Adrenal gland (tissue), 12 donors: ENCODE results near the gene ZNF775. TPM values are rescaled to one million over a fixed set of nuclear protein-coding genes. Genes with fewer than 3 reads are reported as not detected.

Experiments
- DNase-seq, 7 donors: peaks; one replicate each; pipeline ENCODE4 v3.0.0-alpha.2; 2019 to 2020
- H3K27ac ChIP-seq, 5 donors: fragments of 200-600 bp; sonication (generic) in 4 of 5; 1 replicate in 3 of 5; 2 replicates in 2 of 5; pipeline versions ENCODE4 v1.5.1 to v1.8.0; 2016 to 2020; ENCODE audit warnings: mild to moderate bottlenecking in 1 of 5
- H3K27me3 ChIP-seq: fragments of 200-600 bp; 2 replicates; pipeline ENCODE4 v1.8.0; 2021
- H3K36me3 ChIP-seq, 2 donors: fragments of 200-600 bp; replicated peaks in 1 of 2; 1 replicate in 1 of 2; 2 replicates in 1 of 2; pipeline versions ENCODE4 v1.5.1 to v1.8.0; 2018 to 2022
- H3K4me1 ChIP-seq, 2 donors: fragments of 200-600 bp; replicated peaks in 1 of 2; 1 replicate in 1 of 2; 2 replicates in 1 of 2; pipeline versions ENCODE4 v1.5.1 to v1.8.0; 2018 to 2021
- H3K4me3 ChIP-seq, 4 donors: fragments of 200-600 bp; sonication (generic) in 3 of 4; one replicate each; pipeline ENCODE4 v1.5.1; 2016 to 2018
- H3K9me3 ChIP-seq, 3 donors: fragments of 200-600 bp; sonication (generic) in 1 of 3; replicated peaks in 1 of 3; 1 replicate in 2 of 3; 2 replicates in 1 of 3; pipeline versions ENCODE4 v1.5.1 to v1.8.0; 2016 to 2021
- POLR2A ChIP-seq, 2 donors: fragments of 450-650 bp; IDR thresholded peaks; one replicate each; pipeline ENCODE4 v1.6.1; 2017; ENCODE audit warnings: antibody characterized with exemption in 2 of 2, mild to moderate bottlenecking in 2 of 2, moderate library complexity in 1 of 2
- WGBS, 4 donors: extraction: QIAGEN DNeasy Blood & Tissue Kit in 2 of 4; methylation state at CpG; one replicate each; pipeline versions ENCODE4 v1.1.5 to v1.1.7; 2013 to 2017; 5-methylcytosine and 5-hydroxymethylcytosine counted together
- intact Hi-C, 2 donors: fragments of 100-400 bp; cut with DNase I; formaldehyde crosslinking; loops; one replicate each; pipeline versions ENCODE4 v1.14.1 to v1.15.0; 2022 to 2023
- polyA plus RNA-seq, 3 donors: library from polyadenylated mRNA; stranded (reverse); fragments of 200-250 nt in 2 of 3; fragments of 350-450 nt in 1 of 3; fragmentation: Illumina TruSeq in 1 of 3; extraction: RNeasy Lipid Tissue Mini Kit (QIAGEN cat#74804) in 1 of 3; gene quantifications; one replicate each; pipeline ENCODE4 v1.2.3, GENCODE V29; 2013 to 2014
- total RNA-seq, 9 donors: library from RNA; depleted of rRNA in 4 of 9; stranded (reverse); fragments of >200 nt in 4 of 9; fragments of 120-200 nt in 1 of 9; fragmentation: NEBNext Ultra II Directional in 1 of 9; extraction: Animal tissue kit (Norgen Biotek cat#: 25700) in 1 of 9; gene quantifications; one replicate each; pipeline versions ENCODE4 v1.1.0 to v1.2.4, GENCODE V29; 2013 to 2023
- TF ChIP-seq, protein P1 (sequence below), 6 experiments: fragments of 450-650 bp in 4 of 6; fragments of 200-600 bp in 2 of 6; sonication (generic) in 1 of 6; IDR thresholded peaks; 1 replicate in 5 of 6; 2 replicates in 1 of 6; pipeline versions ENCODE4 v1.5.1 to v1.8.0; 2016 to 2021; ENCODE audit warnings: antibody characterized with exemption in 6 of 6, mild to moderate bottlenecking in 2 of 6, moderate library complexity in 1 of 6
- donor health status: healthy with polysubstance abuse.
- donor health status: Bipolar disorder and iron deficiency.
- donor health status: DM: yes; HTN: yes; CAD: no.
- donor health status: DM: no; HTN: no; CAD: no.
- donor health status: DM: no; HTN: no; CAD: no.
- donor health status: DM: yes; HTN: yes; CAD: no.

ZNF775 gene
- total and polyA plus RNA-seq, 12 donors, result 0.26 to 13.9 (median 6.1) TPM

DNA sequence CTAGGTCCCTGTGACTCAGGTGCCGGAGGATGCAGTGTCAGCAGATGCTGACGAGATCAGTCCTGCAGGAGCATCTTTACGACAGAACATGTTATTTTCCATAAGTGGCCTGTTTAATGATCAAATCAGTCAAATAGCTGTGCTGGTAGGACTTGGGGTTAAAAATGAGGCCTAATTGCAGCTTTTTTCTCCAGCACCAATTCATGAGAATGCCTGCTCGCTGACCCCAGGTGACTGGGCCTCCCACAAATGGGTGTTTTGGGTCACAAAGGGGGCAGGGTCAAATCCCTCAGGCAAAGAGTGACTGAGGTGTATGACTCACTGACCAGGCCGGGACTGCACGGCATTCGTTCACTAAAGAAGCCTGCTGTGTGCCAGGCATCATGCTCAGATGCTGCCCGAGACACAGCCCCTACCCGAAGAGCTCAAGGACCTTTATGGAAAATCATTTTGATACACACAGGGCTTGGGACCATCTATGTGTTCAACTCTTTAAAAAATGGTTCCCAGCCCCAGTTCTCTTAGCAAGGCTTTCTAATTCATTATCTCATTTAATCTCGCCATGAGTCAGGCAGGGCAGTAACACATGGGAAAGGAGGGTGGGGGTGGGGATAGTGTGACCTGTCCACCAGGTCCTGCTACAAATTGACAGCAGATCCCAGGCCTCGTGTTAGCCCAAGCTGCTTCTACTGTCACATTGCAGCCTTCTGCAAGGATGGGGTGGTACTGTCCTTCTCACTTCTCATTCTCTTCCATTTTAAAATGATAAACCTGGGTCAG is 21.1 kb downstream of the ZNF775 start:
- peak; percentile 22 to 84 (median 80) for DNase-seq
- 36 to 53% (median 38%) methylated on average over 6 to 11 of the region's 11 CpGs for whole genome bisulfite sequencing, 4 donors
- peaks cover 0 to 12% of the 10 kb centered on the region in 2 donors for H3K36me3 ChIP-seq

GRCh38 chr7:150400788-150401423 is 21.8 kb downstream of the ZNF775 start:
- H3K4me3 ChIP-seq, result no peak overlapping the region
- H3K9me3 ChIP-seq, result no peaks in the 10 kb centered on the region
- intact Hi-C loops, result no loop called here
- peaks cover 19 to 33% of the 10 kb centered on the region in 2 donors for H3K4me1 ChIP-seq
- DNase-seq, result peak in 5 of 7 donors; percentile 12 to 50 (median 21)
- TF ChIP-seq, protein P1, sequence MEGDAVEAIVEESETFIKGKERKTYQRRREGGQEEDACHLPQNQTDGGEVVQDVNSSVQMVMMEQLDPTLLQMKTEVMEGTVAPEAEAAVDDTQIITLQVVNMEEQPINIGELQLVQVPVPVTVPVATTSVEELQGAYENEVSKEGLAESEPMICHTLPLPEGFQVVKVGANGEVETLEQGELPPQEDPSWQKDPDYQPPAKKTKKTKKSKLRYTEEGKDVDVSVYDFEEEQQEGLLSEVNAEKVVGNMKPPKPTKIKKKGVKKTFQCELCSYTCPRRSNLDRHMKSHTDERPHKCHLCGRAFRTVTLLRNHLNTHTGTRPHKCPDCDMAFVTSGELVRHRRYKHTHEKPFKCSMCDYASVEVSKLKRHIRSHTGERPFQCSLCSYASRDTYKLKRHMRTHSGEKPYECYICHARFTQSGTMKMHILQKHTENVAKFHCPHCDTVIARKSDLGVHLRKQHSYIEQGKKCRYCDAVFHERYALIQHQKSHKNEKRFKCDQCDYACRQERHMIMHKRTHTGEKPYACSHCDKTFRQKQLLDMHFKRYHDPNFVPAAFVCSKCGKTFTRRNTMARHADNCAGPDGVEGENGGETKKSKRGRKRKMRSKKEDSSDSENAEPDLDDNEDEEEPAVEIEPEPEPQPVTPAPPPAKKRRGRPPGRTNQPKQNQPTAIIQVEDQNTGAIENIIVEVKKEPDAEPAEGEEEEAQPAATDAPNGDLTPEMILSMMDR (IDR thresholded peaks at IDR 0.05), result no peak
- no peak for TF ChIP-seq POLR2A (IDR thresholded peaks at IDR 0.05)
- H3K36me3 ChIP-seq, result peaks cover 0 to 12% of the 10 kb centered on the region in 2 donors
- WGBS, 4 donors, result 86 to 90% (median 88%) methylated on average over 12 to 15 of the region's 15 CpGs
- H3K27me3 ChIP-seq, result no peaks in the 10 kb centered on the region
- H3K27ac ChIP-seq, result peak overlapping the region in 3 of 5 donors; percentile 41 to 85 (median 84)

More for the DNA sequence above, 21.1 kb downstream of the ZNF775 start:
- no peaks in the 10 kb centered on the region for H3K9me3 ChIP-seq
- peaks cover 19 to 32% of the 10 kb centered on the region in 2 donors for H3K4me1 ChIP-seq
- intact Hi-C loops, result no loop called here
- no peak overlapping the region for H3K4me3 ChIP-seq
- H3K27ac ChIP-seq, result peak overlapping the region; percentile 29 to 85 (median 41)
- no peaks in the 10 kb centered on the region for H3K27me3 ChIP-seq
- TF ChIP-seq, protein P1 (IDR thresholded peaks at IDR 0.05), result no peak
- peak in 1 of 2 donors; percentile 22 for TF ChIP-seq POLR2A (IDR thresholded peaks at IDR 0.05)

DNA sequence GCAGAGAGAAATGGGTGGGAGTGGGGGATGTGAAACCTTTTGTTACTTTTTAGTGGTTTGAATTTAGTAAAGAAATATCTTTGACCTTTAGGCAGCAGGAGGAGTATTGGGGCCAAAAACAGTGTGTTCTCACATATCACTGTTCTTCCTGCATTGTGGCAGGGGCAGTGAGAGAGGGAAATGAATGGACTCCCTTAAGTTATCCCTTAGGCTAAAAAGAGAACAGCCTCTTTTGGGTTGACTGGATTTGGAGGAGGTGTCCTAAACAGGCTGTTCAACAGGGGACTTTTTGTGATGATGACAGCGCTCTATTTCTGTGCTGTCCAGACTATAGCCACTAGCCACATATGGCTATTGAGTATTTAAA is 22.3 kb downstream of the ZNF775 start:
- intact Hi-C loops, result no loop called here
- WGBS, 4 donors, result 96 to 100% (median 100%) methylated on average over 1 of the region's 1 CpG
- peak in 1 of 7 donors; percentile 23 for DNase-seq

More for the DNA sequence above, 22.3 kb downstream of the ZNF775 start:
- no peak for TF ChIP-seq POLR2A (IDR thresholded peaks at IDR 0.05)
- TF ChIP-seq, protein P1 (IDR thresholded peaks at IDR 0.05), result no peak
- H3K27me3 ChIP-seq, result no peaks in the 10 kb centered on the region
- H3K36me3 ChIP-seq, result peaks cover 0 to 12% of the 10 kb centered on the region in 2 donors
- peak overlapping the region in 1 of 5 donors; percentile 84 for H3K27ac ChIP-seq
- peaks cover 24 to 37% of the 10 kb centered on the region in 2 donors for H3K4me1 ChIP-seq
- no peaks in the 10 kb centered on the region for H3K9me3 ChIP-seq
- no peak overlapping the region for H3K4me3 ChIP-seq
